Endometrial microvascular endothelial cells (primary cell): ENCODE data around the gene TGM2. TPM values are rescaled to one million over a fixed set of nuclear protein-coding genes. Genes with fewer than 3 reads are reported as not detected.
"Not testable (repeated sequence)": the region's sequence is repeated elsewhere in the genome, so short reads cannot be mapped to it uniquely, and the experiment has no call there.

ENCODE experiments used
- in situ Hi-C: cut with HindIII; loops from 2 replicates; pipeline ENCODE4 v1.10.0; 2017; ENCODE audit warnings: low sequenced_read_pairs, low pct_unique_long_range_greater_than_20kb; ENCODE audit errors: inconsistent ontology term
- total RNA-seq: library from RNA; depleted of rRNA; stranded (reverse); fragments of >200 nt; gene quantifications from one replicate; pipeline ENCODE4 v1.2.3, GENCODE V29; 2015; ENCODE audit errors: inconsistent ontology term

Gene TGM2
- total RNA-seq, 1 donor from 2014 or later: 741 TPM

GRCh38 chr20:38112261-38112929, 52.7 kb downstream of the TGM2 start:
- in situ Hi-C loops: no loop called here

DNA sequence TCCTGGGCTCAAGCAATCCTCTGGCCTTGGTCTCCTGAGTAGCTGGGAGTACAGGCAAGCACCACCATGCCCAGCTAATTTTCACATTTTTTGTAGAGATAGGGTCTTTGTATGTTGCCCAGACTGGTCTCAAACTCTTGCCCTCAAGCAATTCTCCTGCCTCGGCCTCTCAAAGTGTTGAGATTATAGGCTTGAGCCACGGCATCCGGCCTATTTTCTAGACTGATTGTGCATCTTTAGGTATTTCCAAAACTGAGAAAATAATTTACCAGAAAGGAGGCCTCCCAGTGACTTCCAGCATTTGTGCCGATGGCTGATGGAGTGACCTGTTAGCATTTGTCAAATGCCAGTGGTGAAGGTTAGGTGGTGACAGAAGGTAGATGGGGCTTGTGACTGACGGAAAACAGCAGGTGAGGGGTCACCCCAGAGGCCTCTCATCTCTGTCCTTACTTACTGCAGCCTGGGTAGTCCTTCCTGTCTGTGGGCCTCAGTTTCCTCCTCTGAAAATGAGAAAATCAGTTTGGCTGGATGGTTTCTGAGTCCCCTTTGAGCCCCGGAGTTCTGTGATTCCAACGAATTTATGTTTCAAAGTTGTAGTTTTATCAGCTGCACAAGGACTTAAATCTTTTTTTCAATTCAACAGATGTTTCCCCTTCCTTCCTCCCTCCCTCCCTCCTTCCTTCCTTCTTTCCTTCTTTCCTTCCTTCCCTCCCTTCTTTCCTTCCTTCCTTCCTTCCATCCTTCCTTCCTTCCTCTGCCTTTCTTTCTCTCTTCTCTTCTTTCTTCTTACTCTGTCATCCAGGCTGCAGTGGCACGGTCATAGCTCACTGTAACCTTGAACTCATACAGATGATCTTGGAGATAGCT, 53.5 kb downstream of the TGM2 start:
- in situ Hi-C loops: no loop called here

DNA sequence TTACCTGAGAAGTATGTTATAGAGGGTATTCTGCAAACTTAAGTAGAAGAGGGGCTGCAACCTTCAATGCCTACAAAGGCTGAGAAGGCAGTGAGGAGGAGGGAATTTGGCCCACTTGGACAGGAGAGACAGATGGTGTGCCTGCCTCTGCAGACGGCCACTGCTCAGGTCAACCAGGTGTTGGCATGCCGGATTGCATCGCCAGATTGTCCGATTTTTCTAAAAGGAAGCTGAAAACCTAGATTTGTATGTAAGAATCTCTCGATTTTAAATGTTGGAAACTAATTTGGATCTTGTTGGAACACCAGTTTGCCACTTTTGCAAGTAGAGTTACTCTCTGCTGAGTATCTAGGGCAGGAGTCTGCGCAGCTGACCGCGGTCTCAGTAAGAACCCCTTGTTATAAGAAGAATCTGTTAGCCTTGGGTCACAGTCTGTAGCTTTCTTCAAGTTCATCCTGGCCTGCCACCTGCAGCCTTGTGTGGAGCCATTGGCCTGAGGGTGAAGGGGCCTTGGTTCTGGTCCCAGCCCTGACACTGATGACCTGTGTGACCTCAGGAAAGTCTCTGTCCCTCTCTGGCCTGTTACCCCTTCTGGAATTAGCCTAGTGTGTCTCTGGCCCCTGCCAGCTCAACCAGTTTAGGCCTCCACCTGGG, 54.4 kb downstream of the TGM2 start:
- in situ Hi-C loops: no loop called here

DNA sequence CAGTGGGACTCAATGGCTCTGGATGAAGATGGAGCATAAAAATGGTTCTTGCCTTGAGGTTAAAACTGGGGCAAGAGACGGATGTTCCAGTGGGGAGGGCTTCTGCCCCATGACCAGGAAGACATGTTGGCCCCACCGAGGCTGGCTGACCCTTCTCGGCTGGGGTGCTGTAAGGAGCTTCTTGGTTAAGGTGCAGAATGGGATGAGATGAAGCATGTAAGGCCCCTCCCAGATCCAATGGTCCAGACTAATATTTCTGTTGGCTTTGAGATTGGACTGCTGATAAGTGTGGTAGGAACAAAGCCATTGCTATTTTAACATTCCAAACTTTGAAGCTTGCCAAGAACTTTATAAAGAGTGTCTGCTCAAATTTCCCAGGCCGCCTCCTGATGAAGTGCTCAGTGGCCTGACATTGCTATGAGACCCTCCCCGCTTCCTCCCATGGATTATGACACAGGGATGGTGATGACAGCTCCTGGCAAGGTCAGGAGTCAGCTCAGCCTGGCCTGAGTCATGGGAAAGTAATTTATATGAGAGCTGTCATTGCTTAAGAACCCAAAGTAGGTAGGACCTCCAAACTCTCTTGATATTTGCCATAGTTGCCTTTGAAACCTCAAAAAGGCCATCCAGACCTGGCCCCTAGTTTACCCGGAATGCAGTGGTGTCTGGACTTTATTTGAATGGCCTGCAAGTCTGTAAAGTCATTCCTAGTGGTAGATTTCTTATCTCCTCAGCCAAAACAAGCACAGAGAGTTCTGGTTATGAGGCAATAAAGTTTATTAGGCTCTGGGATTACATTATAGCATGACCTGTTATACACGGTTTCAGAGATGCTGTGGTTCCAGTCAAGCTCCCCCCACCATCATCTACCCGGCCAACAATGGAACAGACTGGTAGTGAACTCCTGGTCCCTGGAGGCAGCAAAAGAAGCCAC, 55.2 kb downstream of the TGM2 start:
- in situ Hi-C loops: no loop called here

GRCh38 chr20:38108986-38109541, 56.0 kb downstream of the TGM2 start:
- in situ Hi-C loops: no loop called here

- in situ Hi-C loops: no loop called here
Observed at GRCh38 chr20:38108438-38108985, 56.6 kb downstream of the TGM2 start.

DNA sequence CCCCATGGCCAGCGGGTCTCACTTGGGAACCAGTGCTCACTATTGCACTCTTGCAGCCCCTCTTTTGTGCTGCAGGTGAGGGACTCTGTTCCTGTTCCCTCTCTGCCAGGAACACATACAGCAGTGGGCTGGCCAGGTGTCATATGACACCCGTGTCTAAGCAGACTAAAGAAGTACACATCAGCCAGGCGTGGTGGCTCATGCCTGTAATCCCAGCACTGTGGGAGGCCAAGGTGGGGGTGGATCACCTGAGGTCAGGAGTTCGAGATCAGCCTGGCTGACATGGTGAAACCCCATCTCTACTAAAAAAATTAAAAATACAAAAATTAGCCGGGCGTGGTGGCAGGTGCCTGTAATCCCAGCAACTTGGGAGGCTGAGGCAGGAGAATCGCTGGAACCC, 57.2 kb downstream of the TGM2 start:
- in situ Hi-C loops: not testable (repeated sequence)

DNA sequence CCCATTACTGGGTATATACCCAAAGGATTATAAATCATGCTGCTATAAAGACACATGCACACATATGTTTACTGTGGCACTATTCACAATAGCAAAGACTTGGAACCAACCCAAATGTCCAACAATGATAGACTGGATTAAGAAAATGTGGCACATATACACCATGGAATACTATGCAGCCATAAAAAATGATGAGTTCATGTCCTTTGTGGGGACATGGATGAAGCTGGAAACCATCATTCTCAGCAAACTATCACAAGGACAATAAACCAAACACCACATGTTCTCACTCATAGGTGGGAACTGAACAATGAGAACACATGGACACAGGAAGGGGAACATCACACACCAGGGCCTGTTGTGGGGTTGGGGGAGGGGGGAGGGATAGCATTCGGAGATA, 57.7 kb downstream of the TGM2 start:
- in situ Hi-C loops: not testable (repeated sequence)

DNA sequence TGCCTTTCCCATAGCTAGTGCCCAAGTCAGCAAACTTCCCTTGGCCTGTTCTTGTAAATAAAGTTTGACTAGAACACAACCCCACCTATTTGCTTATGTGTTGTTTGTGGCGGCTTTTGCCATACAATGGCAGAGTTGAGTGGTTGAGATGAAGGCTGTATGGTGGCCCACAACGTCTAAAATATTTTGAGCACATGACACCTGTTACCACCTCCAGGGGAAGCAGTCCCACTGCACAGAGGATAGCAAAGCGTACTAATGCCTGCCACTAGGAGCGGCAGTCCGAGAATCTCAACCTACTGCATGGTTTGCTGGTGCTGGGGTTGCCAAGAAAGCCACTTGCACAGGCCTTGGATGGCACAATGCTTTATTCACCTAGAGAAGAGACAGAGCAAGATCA, 58.6 kb downstream of the TGM2 start:
- in situ Hi-C loops: no loop called here

DNA sequence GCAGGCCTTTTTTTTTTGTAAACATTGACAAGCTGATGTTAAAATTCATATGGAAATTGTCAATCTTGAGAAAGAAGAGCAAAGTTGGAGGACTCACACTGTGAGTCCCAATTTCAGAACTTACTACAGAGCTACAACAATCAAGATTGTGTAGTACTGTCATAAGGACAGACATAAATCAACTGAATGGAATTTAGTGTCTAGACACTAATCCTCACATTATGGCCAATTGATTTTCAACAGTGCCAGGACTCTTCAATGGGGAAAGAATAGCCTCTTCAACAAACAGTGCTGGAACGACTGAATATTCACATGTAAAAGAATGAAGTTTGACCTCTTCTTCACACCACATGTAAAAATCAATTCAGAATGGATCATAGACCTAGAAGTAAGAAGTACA, 60.8 kb downstream of the TGM2 start:
- in situ Hi-C loops: no loop called here

- in situ Hi-C loops: not testable (repeated sequence)
Observed at GRCh38 chr20:38102206-38102605, 62.9 kb downstream of the TGM2 start.

DNA sequence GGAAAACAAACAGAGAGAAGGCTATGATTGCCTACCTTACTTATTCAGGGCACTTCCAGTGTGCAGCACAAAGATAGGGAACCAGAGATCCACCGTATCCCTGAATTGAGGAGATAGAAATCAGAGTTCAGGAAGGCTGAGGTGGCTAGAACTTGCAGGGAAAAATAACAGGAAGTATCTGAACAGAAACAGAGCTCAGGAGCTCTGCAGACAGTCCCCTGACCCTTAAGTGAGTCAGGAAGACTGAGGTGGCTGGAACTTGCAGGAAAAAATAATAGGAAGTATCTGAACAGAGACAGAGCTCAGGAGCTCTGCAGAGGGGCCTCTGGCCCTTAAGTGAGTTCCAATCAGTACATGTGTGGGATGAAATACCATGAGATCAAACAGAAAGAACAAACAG, 66.1 kb downstream of the TGM2 start:
- in situ Hi-C loops: no loop called here

GRCh38 chr20:38095017-38095686, 69.9 kb downstream of the TGM2 start:
- in situ Hi-C loops: no loop called here

DNA sequence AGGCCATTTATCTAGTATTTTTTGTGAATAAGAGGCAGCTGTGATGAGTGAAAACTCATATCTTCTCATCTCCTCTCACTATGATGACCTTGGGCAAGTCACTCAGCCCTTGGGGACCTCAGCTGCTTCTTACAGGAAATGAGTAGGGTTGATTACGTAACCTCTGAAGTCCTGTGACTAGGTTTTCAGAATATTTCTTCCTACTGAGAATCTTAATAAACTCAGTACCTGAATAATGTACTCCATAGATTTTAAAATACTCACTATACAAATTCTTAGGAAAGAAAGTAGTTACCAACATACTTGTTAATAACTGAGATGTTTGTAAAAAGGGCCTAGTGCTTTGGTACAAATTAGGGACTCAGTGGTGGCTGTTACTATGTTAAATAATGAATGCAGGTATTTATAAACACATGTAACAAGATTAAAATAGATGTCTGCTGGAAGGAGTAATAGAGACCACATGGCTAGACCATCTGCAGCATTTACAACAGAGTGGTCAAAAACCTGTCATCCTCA, 70.6 kb downstream of the TGM2 start:
- in situ Hi-C loops: no loop called here

DNA sequence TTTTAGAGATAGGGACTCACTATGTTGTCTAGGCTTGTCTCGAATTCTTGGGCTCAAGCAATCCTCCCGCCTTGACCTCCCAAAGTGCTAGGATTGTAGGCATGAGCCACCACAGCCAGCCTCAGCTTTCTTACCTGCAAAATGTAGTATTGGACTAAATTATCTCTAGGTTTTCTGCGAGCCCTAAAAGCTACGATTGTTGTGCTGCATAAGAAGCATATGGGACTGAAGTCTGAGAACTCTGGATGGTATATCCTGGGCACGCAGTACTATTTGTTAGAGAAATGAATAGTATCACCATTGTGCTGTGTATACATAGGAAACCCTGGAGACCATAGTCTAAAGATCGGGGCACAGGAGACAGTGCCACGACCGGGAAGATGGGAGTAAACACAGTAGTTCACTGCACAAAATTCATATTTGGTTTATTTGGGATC, 71.4 kb downstream of the TGM2 start:
- in situ Hi-C loops: no loop called here

- in situ Hi-C loops: no loop called here
Observed at GRCh38 chr20:38092915-38093314, 72.2 kb downstream of the TGM2 start.

- in situ Hi-C loops: no loop called here
Observed at GRCh38 chr20:38092260-38092857, 72.7 kb downstream of the TGM2 start.
